Measurements from ENCODE around the gene FBXL19. TPM values are rescaled to one million over a fixed set of nuclear protein-coding genes. Genes with fewer than 3 reads are reported as not detected.
"Not testable (repeated sequence)": the region's sequence is repeated elsewhere in the genome, so short reads cannot be mapped to it uniquely, and the experiment has no call there.

The FBXL19 gene
- total RNA-seq, 1 donor from 2014 or later = 36.4 TPM

GRCh38 chr16:30931068-30931650 lies 7.8 kb downstream of the FBXL19 start:
- Histone ChIP-seq H3K27me3 (ENCODE audit: control insufficient read depth, insufficient read depth, low read length) (no peaks in the 10 kb centered on the region), H3K36me3 (ENCODE audit: control insufficient read depth, insufficient read depth, low read length) (peaks cover 3% of the 10 kb centered on the region), H3K4me3 (ENCODE audit: low read depth, low read length) (no peak overlapping the region)
- no peak for TF ChIP-seq CTCF (IDR thresholded peaks at IDR 0.05; ENCODE audit: insufficient read depth, low read length, poor library complexity, severe bottlenecking)
- no peak for DNase-seq (ENCODE audit: low read depth)

GRCh38 chr16:30934827-30935557 lies 11.6 kb downstream of the FBXL19 start:
- Histone ChIP-seq H3K4me3 (ENCODE audit: low read depth, low read length) (no peak overlapping the region), H3K36me3 (ENCODE audit: control insufficient read depth, insufficient read depth, low read length) (peaks cover 3% of the 10 kb centered on the region), H3K27me3 (ENCODE audit: control insufficient read depth, insufficient read depth, low read length) (no peaks in the 10 kb centered on the region)
- DNase-seq (ENCODE audit: low read depth) = no peak
- TF ChIP-seq CTCF (IDR thresholded peaks at IDR 0.05; ENCODE audit: insufficient read depth, low read length, poor library complexity, severe bottlenecking) = peak; percentile 50

GRCh38 chr16:30937692-30938091 lies 14.3 kb downstream of the FBXL19 start:
- Histone ChIP-seq H3K36me3 (ENCODE audit: control insufficient read depth, insufficient read depth, low read length) (peaks cover 3% of the 10 kb centered on the region), H3K27me3 (ENCODE audit: control insufficient read depth, insufficient read depth, low read length) (no peaks in the 10 kb centered on the region), H3K4me3 (ENCODE audit: low read depth, low read length) (no peak overlapping the region)
- TF ChIP-seq CTCF (IDR thresholded peaks at IDR 0.05; ENCODE audit: insufficient read depth, low read length, poor library complexity, severe bottlenecking) = no peak
- no peak for DNase-seq (ENCODE audit: low read depth)

GRCh38 chr16:30939571-30939970 lies 16.2 kb downstream of the FBXL19 start:
- not testable (repeated sequence) for DNase-seq (ENCODE audit: low read depth)

GRCh38 chr16:30941600-30942425 lies 18.4 kb downstream of the FBXL19 start:
- no peak for DNase-seq (ENCODE audit: low read depth)

More at GRCh38 chr16:30939571-30939970, 16.2 kb downstream of the FBXL19 start:
- H3K4me3 ChIP-seq (ENCODE audit: low read depth, low read length); H3K27me3 ChIP-seq (ENCODE audit: control insufficient read depth, insufficient read depth, low read length); H3K36me3 ChIP-seq (ENCODE audit: control insufficient read depth, insufficient read depth, low read length): not testable (repeated sequence)

More at GRCh38 chr16:30941600-30942425, 18.4 kb downstream of the FBXL19 start:
- peak; percentile 96 for TF ChIP-seq CTCF (IDR thresholded peaks at IDR 0.05; ENCODE audit: insufficient read depth, low read length, poor library complexity, severe bottlenecking)
- Histone ChIP-seq H3K27me3 (ENCODE audit: control insufficient read depth, insufficient read depth, low read length) (no peaks in the 10 kb centered on the region), H3K36me3 (ENCODE audit: control insufficient read depth, insufficient read depth, low read length) (peaks cover 7% of the 10 kb centered on the region), H3K4me3 (ENCODE audit: low read depth, low read length) (no peak overlapping the region)
